Melanocyte of skin (primary cell): ENCODE measurements around the gene RSAD1. TPM values are rescaled to one million over a fixed set of nuclear protein-coding genes. Genes with fewer than 3 reads are reported as not detected.

Experiments
- total RNA-seq, 2 donors: library from RNA; depleted of rRNA; stranded (reverse); fragments of >200 nt; gene quantifications; 2 replicates each; pipeline ENCODE4 v1.2.3, GENCODE V29; 2012

The RSAD1 gene
- total RNA-seq = 10 to 100 TPM; 21.6 to 29.6 TPM

GRCh38 chr17:50478391-50479381 lies at the start of gene RSAD1:
TSS of gene RSAD1 (plus strand) at chr17:50478860. CDS start at chr17:50478885, 25 bp downstream.

GRCh38 chr17:50468304-50469207 lies 10.1 kb upstream of the RSAD1 start, which contains the start of gene CHAD:
TSS of gene CHAD (minus strand) at chr17:50468880. CDS start at chr17:50468813, 67 bp downstream.

GRCh38 chr17:50507871-50508572 lies 29.4 kb downstream of the RSAD1 start, which contains the start of gene MYCBPAP:
TSS of gene MYCBPAP (plus strand) at chr17:50508439. CDS start at chr17:50508675, 236 bp downstream.

GRCh38 chr17:50532452-50533024 lies 53.9 kb downstream of the RSAD1 start, which contains the start of gene EPN3:
TSS of gene EPN3 (plus strand) at chr17:50532735. CDS start at chr17:50536557, 3,822 bp downstream.

Other genes starting within 250 kb of the RSAD1 start
- gene TMEM92, start 204.4 kb upstream of the RSAD1 start, total RNA-seq = not detected
- 10 to 100 TPM; 29.6 to 37.0 TPM for gene XYLT2, start 132.7 kb upstream of the RSAD1 start, total RNA-seq
- gene MRPL27, start 105.7 kb upstream of the RSAD1 start, total RNA-seq = 10 to 100 TPM; 76.9 to 85.0 TPM
- gene EME1, start 105.6 kb upstream of the RSAD1 start, total RNA-seq = 10 to 100 TPM in 1 of 2 donors, 1 to 10 TPM in 1; 5.5 to 15.7 TPM
- gene LRRC59, start 81.3 kb upstream of the RSAD1 start, total RNA-seq = 100 to 1,000 TPM in 1 of 2 donors, 10 to 100 TPM in 1; 82.6 to 177 TPM
- gene ACSF2, start 52.6 kb upstream of the RSAD1 start, total RNA-seq = 10 to 100 TPM; 20.3 to 22.4 TPM
- gene CHAD, start 10.0 kb upstream of the RSAD1 start, total RNA-seq = not detected
- under 1 TPM in 1 of 2 donors, not detected in 1; 0.34 TPM for gene MYCBPAP, start 29.6 kb downstream of the RSAD1 start, total RNA-seq
- not detected for gene EPN3, start 53.9 kb downstream of the RSAD1 start, total RNA-seq
- 10 to 100 TPM; 19.0 to 66.1 TPM for gene SPATA20, start 68.3 kb downstream of the RSAD1 start, total RNA-seq
- gene CACNA1G, start 81.9 kb downstream of the RSAD1 start, total RNA-seq = under 1 TPM in 1 of 2 donors, not detected in 1; under 0.01 TPM
- under 1 TPM in 1 of 2 donors, not detected in 1; 0.67 TPM for gene ABCC3, start 156.0 kb downstream of the RSAD1 start, total RNA-seq
- gene ANKRD40, start 229.1 kb downstream of the RSAD1 start, total RNA-seq = 10 to 100 TPM; 47.1 to 49.3 TPM
- gene LUC7L3, start 240.7 kb downstream of the RSAD1 start, total RNA-seq = 10 to 100 TPM; 13.7 to 18.9 TPM